IPS-20b (cell line): Measurements from ENCODE around the gene ADORA3.

Source experiments
- H3K27ac ChIP-seq: one replicate; pipeline ENCODE4 v1.5.1; 2013; ENCODE audit warnings: low read length
- H3K27me3 ChIP-seq: 2 replicates; pipeline ENCODE4 v1.6.1; 2013; ENCODE audit warnings: mild to moderate bottlenecking, low read length, inconsistent platforms; ENCODE audit not compliant: insufficient read depth
- H3K36me3 ChIP-seq: 2 replicates; pipeline ENCODE4 v1.6.1; 2013; ENCODE audit warnings: low read depth, mild to moderate bottlenecking, inconsistent platforms, low read length, moderate library complexity; ENCODE audit not compliant: insufficient read depth
- H3K4me1 ChIP-seq: 2 replicates; pipeline ENCODE4 v1.6.1; 2013; ENCODE audit warnings: mild to moderate bottlenecking, control low read depth, inconsistent platforms, low read length, moderate library complexity; ENCODE audit not compliant: insufficient read depth
- H3K4me3 ChIP-seq: 2 replicates; pipeline ENCODE4 v1.5.1; 2013; ENCODE audit warnings: mild to moderate bottlenecking, low read length, inconsistent platforms
- H3K9ac ChIP-seq: 2 replicates; pipeline ENCODE4 v1.6.1; 2013; ENCODE audit warnings: low read depth, mild to moderate bottlenecking, inconsistent platforms, low read length, moderate library complexity
- H3K9me3 ChIP-seq: 2 replicates; pipeline ENCODE4 v1.6.1; 2013; ENCODE audit warnings: mild to moderate bottlenecking, low read depth, low read length, inconsistent platforms; ENCODE audit not compliant: insufficient read depth

Gene ADORA3

GRCh38 chr1:111483876-111484275 lies 19.6 kb downstream of the ADORA3 start:
- no peak overlapping the region for H3K9ac ChIP-seq
- no peak overlapping the region for H3K4me3 ChIP-seq
- H3K27me3 ChIP-seq: no peaks in the 10 kb centered on the region
- H3K27ac ChIP-seq: no peak overlapping the region
- H3K9me3 ChIP-seq: no peaks in the 10 kb centered on the region
- no peaks in the 10 kb centered on the region for H3K4me1 ChIP-seq
- H3K36me3 ChIP-seq: no peaks in the 10 kb centered on the region

DNA sequence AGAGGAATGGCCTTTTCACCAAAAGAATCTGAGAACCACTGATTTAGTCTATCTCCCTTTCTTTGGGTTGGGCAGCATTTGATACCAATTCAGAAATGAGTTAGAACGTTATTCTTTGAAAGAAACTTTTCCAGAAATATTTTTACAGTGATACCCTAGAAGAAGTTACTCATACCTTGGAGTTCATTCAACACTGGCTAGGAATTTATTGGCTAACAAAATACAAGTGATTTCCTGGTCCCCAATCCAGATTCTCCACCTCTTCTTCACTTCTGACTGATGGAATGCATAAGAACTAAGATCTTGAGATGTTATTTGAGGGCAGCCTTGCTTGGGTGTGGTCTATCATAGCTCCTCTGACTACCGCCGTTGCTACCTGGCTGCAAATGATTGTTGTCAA lies 20.3 kb downstream of the ADORA3 start:
- Histone ChIP-seq H3K9me3 (no peaks in the 10 kb centered on the region), H3K4me1 (no peaks in the 10 kb centered on the region), H3K27ac (no peak overlapping the region), H3K27me3 (no peaks in the 10 kb centered on the region), H3K4me3 (no peak overlapping the region), H3K9ac (no peak overlapping the region), H3K36me3 (no peaks in the 10 kb centered on the region)

- no peaks in the 10 kb centered on the region for H3K9me3 ChIP-seq
- H3K27me3 ChIP-seq: no peaks in the 10 kb centered on the region
- no peak overlapping the region for H3K4me3 ChIP-seq
- H3K9ac ChIP-seq: no peak overlapping the region
- H3K4me1 ChIP-seq: no peaks in the 10 kb centered on the region
- no peak overlapping the region for H3K27ac ChIP-seq
- H3K36me3 ChIP-seq: no peaks in the 10 kb centered on the region
Measured at GRCh38 chr1:111481387-111482221, 21.8 kb downstream of the ADORA3 start.

DNA sequence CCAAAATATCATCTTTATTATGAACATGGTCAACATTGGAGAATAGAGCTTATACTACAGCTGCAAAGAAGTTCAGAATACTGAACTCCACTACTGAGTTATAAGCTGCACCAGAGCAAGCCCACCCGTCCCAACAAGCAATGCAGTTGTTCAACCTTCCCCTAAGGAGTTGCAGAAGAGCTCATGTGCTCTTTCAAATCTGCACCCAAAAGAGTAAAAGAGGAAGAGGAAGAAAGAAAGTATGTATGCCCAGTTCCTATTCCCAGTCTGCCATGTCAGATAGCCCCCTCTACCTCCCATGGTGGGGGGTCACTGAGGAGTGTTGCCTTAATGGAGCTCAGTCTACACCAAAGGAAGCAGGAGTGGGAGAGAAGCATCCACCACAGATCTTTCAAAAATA lies 22.8 kb downstream of the ADORA3 start:
- Histone ChIP-seq H3K36me3 (no peaks in the 10 kb centered on the region), H3K27me3 (no peaks in the 10 kb centered on the region), H3K4me3 (no peak overlapping the region), H3K9ac (no peak overlapping the region), H3K9me3 (no peaks in the 10 kb centered on the region), H3K27ac (no peak overlapping the region), H3K4me1 (no peaks in the 10 kb centered on the region)

- Histone ChIP-seq H3K27ac (no peak overlapping the region), H3K4me3 (no peak overlapping the region), H3K27me3 (no peaks in the 10 kb centered on the region), H3K9me3 (no peaks in the 10 kb centered on the region), H3K4me1 (no peaks in the 10 kb centered on the region), H3K9ac (no peak overlapping the region), H3K36me3 (no peaks in the 10 kb centered on the region)
Measured at GRCh38 chr1:111476761-111477309, 26.6 kb downstream of the ADORA3 start.

GRCh38 chr1:111476214-111476613 lies 27.2 kb downstream of the ADORA3 start:
- H3K27me3 ChIP-seq: no peaks in the 10 kb centered on the region
- H3K27ac ChIP-seq: no peak overlapping the region
- no peak overlapping the region for H3K9ac ChIP-seq
- H3K9me3 ChIP-seq: no peaks in the 10 kb centered on the region
- no peaks in the 10 kb centered on the region for H3K36me3 ChIP-seq
- H3K4me1 ChIP-seq: no peaks in the 10 kb centered on the region
- H3K4me3 ChIP-seq: no peak overlapping the region

DNA sequence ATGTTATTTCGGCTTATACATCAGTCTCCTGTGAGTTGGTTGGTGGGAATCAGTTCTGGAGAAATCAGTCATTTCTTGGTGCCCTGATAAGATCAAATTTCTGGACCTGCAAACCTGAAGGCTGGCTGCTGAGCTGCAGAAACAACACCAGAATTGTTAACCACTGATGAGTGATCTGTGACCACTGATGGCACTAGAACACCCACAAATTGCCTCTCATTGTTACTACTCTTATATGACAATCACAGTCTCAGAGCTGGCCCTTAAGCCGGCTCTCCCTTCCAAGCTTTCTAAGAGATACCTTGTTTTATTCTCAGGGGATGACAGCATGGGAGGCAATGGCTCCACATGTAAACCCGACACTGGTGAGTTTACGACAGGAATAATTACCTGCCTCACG lies 27.7 kb downstream of the ADORA3 start:
- Histone ChIP-seq H3K27me3 (no peaks in the 10 kb centered on the region), H3K4me1 (no peaks in the 10 kb centered on the region), H3K36me3 (no peaks in the 10 kb centered on the region), H3K9ac (no peak overlapping the region), H3K27ac (no peak overlapping the region), H3K4me3 (no peak overlapping the region), H3K9me3 (no peaks in the 10 kb centered on the region)

GRCh38 chr1:111474521-111474920 lies 28.9 kb downstream of the ADORA3 start:
- H3K27ac ChIP-seq: no peak overlapping the region
- H3K4me3 ChIP-seq: no peak overlapping the region
- H3K4me1 ChIP-seq: no peaks in the 10 kb centered on the region
- no peaks in the 10 kb centered on the region for H3K9me3 ChIP-seq
- no peak overlapping the region for H3K9ac ChIP-seq
- no peaks in the 10 kb centered on the region for H3K36me3 ChIP-seq
- no peaks in the 10 kb centered on the region for H3K27me3 ChIP-seq

DNA sequence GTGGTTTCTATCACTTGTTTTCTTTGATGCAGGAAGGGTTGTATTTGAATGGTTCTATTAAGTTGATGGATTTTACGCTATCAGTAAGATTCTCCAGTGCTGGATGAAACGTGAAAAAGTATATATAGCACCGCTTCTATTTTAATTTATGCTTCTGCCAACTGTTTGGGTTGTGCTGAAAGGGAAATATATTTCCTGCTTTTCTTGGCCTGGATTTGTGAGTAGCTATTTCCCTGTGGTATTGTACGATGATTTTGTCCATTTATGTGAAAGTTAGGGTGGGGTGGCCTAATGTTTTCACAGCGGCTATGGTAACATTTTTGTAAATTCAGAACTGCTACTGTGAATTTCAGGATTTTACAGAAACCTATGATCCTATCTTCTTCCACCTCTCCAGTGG lies 29.3 kb downstream of the ADORA3 start:
- Histone ChIP-seq H3K27me3 (no peaks in the 10 kb centered on the region), H3K4me1 (no peaks in the 10 kb centered on the region), H3K4me3 (no peak overlapping the region), H3K36me3 (no peaks in the 10 kb centered on the region), H3K9me3 (no peaks in the 10 kb centered on the region), H3K9ac (no peak overlapping the region), H3K27ac (no peak overlapping the region)

- H3K9ac ChIP-seq: no peak overlapping the region
- H3K4me1 ChIP-seq: no peaks in the 10 kb centered on the region
- H3K27ac ChIP-seq: no peak overlapping the region
- H3K9me3 ChIP-seq: no peaks in the 10 kb centered on the region
- H3K36me3 ChIP-seq: no peaks in the 10 kb centered on the region
- H3K27me3 ChIP-seq: no peaks in the 10 kb centered on the region
- H3K4me3 ChIP-seq: no peak overlapping the region
Measured at GRCh38 chr1:111471538-111471937, 31.9 kb downstream of the ADORA3 start.

DNA sequence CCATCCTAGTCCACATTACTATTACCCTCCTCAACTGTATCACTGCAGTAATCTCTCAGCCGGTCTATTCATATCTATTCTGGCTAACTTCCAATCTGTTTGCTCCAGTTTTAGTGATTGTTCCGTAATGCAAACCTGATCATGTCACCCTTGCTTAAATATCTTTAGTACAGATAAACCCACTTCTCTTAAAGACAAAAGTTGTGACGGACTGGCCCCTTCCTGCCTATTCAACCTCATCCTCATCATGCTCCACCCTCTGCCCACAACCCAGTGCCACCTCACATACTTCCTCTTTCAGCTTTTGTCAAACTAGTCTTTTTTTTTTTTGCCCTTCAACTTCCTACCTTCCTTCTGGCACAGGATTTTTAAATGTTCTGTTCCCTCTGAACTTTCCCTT lies 32.4 kb downstream of the ADORA3 start:
- Histone ChIP-seq H3K9ac (no peak overlapping the region), H3K36me3 (no peaks in the 10 kb centered on the region), H3K9me3 (no peaks in the 10 kb centered on the region), H3K27me3 (no peaks in the 10 kb centered on the region), H3K27ac (no peak overlapping the region), H3K4me1 (no peaks in the 10 kb centered on the region), H3K4me3 (no peak overlapping the region)

- Histone ChIP-seq H3K4me1 (no peaks in the 10 kb centered on the region), H3K27ac (no peak overlapping the region), H3K27me3 (no peaks in the 10 kb centered on the region), H3K9me3 (no peaks in the 10 kb centered on the region), H3K36me3 (no peaks in the 10 kb centered on the region), H3K4me3 (no peak overlapping the region), H3K9ac (no peak overlapping the region)
Measured at GRCh38 chr1:111470596-111470995, 32.8 kb downstream of the ADORA3 start.
